GM18508 (cell line): Measurements from ENCODE around the gene GMFB.

Experiments
- ATAC-seq: cut with Tn5 transposase; IDR thresholded peaks from one replicate; pipeline ENCODE4 v1.9.1; 2021; ENCODE audit warnings: moderate number of reproducible peaks; ENCODE audit not compliant: insufficient read depth, unreplicated experiment

The GMFB gene

GRCh38 chr14:54497224-54497623, 8.4 kb upstream of the GMFB start:
- ATAC-seq, result no peak

- no peak for ATAC-seq
These were observed 4.5 kb upstream of the GMFB start for GRCh38 chr14:54493293-54493692.

GRCh38 chr14:54490445-54491175, 1.8 kb upstream of the GMFB start:
- ATAC-seq, result no peak

- no peak for ATAC-seq
These were observed 1.1 kb upstream of the GMFB start for GRCh38 chr14:54489731-54490444.

- ATAC-seq, result no peak
These were observed 521 bp upstream of the GMFB start for GRCh38 chr14:54489318-54489683.

GRCh38 chr14:54488318-54488645, 498 bp downstream of the GMFB start:
- no peak for ATAC-seq

GRCh38 chr14:54487771-54488170, 1.0 kb downstream of the GMFB start:
- no peak for ATAC-seq

GRCh38 chr14:54486685-54487084, 2.1 kb downstream of the GMFB start:
- ATAC-seq, result no peak

GRCh38 chr14:54483846-54484245, 4.9 kb downstream of the GMFB start:
- ATAC-seq, result no peak

- ATAC-seq, result no peak
These were observed 5.6 kb downstream of the GMFB start for GRCh38 chr14:54483073-54483745.

GRCh38 chr14:54481695-54482094, 7.1 kb downstream of the GMFB start:
- no peak for ATAC-seq

- no peak for ATAC-seq
These were observed 7.8 kb downstream of the GMFB start for GRCh38 chr14:54480830-54481562.

GRCh38 chr14:54478636-54479215, 10.1 kb downstream of the GMFB start:
- no peak for ATAC-seq

- no peak for ATAC-seq
These were observed 12.9 kb downstream of the GMFB start for GRCh38 chr14:54475911-54476310.

- no peak for ATAC-seq
These were observed 13.4 kb downstream of the GMFB start for GRCh38 chr14:54475187-54475899.

- no peak for ATAC-seq
These were observed 14.5 kb downstream of the GMFB start for GRCh38 chr14:54474232-54474793.

- ATAC-seq, result no peak
These were observed 16.5 kb downstream of the GMFB start for GRCh38 chr14:54472315-54472714.

GRCh38 chr14:54471641-54472040, 17.1 kb downstream of the GMFB start:
- ATAC-seq, result no peak

GRCh38 chr14:54470701-54471100, 18.1 kb downstream of the GMFB start:
- ATAC-seq, result no peak

- no peak for ATAC-seq
These were observed 21.5 kb downstream of the GMFB start for GRCh38 chr14:54467280-54467679.
